KMS-11 (cell line): ENCODE data around the gene OBSL1.

Experiments
- H2AFZ ChIP-seq: fragments of 200-600 bp; sonication (generic); 2 replicates; pipeline ENCODE4 v1.6.1; 2016; ENCODE audit warnings: antibody characterized with exemption, mixed run types, low read depth
- H3K27ac ChIP-seq: fragments of 200-600 bp; sonication (generic); 2 replicates; pipeline ENCODE4 v1.6.1; 2016; ENCODE audit warnings: mild to moderate bottlenecking, mixed run types
- H3K27me3 ChIP-seq: fragments of 200-600 bp; sonication (generic); 2 replicates; pipeline ENCODE4 v1.6.1; 2017; ENCODE audit warnings: mild to moderate bottlenecking, low read depth, mixed run types, moderate library complexity; ENCODE audit not compliant: insufficient read depth
- H3K36me3 ChIP-seq: fragments of 200-600 bp; sonication (generic); 2 replicates; pipeline ENCODE4 v1.6.1; 2017; ENCODE audit warnings: mild to moderate bottlenecking, mixed run types; ENCODE audit not compliant: insufficient read depth
- H3K4me1 ChIP-seq: fragments of 200-600 bp; sonication (generic); 2 replicates; pipeline ENCODE4 v1.6.1; 2016; ENCODE audit warnings: mild to moderate bottlenecking, low read depth, mixed run types; ENCODE audit not compliant: poor library complexity, severe bottlenecking
- H3K4me2 ChIP-seq: fragments of 200-600 bp; sonication (generic); 2 replicates; pipeline ENCODE4 v1.7.0; 2016; ENCODE audit warnings: mild to moderate bottlenecking, mixed run types
- H3K4me3 ChIP-seq: fragments of 200-600 bp; sonication (generic); IDR thresholded peaks from 2 replicates; pipeline ENCODE4 v1.6.1; 2017; ENCODE audit warnings: low read depth, low read length, mixed read lengths; ENCODE audit not compliant: insufficient read depth
- H3K79me2 ChIP-seq: fragments of 200-600 bp; sonication (generic); 2 replicates; pipeline ENCODE4 v1.6.1; 2016; ENCODE audit warnings: low read depth, mixed run types; ENCODE audit not compliant: insufficient read depth
- H3K9ac ChIP-seq: fragments of 200-600 bp; sonication (generic); 2 replicates; pipeline ENCODE4 v1.6.1; 2016; ENCODE audit warnings: mild to moderate bottlenecking, mixed run types
- H4K20me1 ChIP-seq: fragments of 200-600 bp; sonication (generic); 2 replicates; pipeline ENCODE4 v1.6.1; 2016; ENCODE audit warnings: mild to moderate bottlenecking, mixed run types; ENCODE audit not compliant: insufficient read depth
- CTCF ChIP-seq: fragments of 200-600 bp; sonication (generic); conservative IDR thresholded peaks from 2 replicates; pipeline ENCODE4 v1.6.1; 2017; ENCODE audit warnings: low read depth, mild to moderate bottlenecking, antibody characterized with exemption, low read length, moderate library complexity, mixed read lengths

Gene OBSL1

GRCh38 chr2:219609149-219609750, 37.9 kb upstream of the OBSL1 start:
- no peaks in the 10 kb centered on the region for H3K27me3 ChIP-seq
- no peaks in the 10 kb centered on the region for H3K4me1 ChIP-seq
- no peak overlapping the region for H3K9ac ChIP-seq
- no peak overlapping the region for H2AFZ ChIP-seq
- no peak overlapping the region for H3K27ac ChIP-seq
- TF ChIP-seq CTCF, result no peak
- no peaks in the 10 kb centered on the region for H3K36me3 ChIP-seq
- no peak overlapping the region for H3K4me3 ChIP-seq
- no peaks in the 10 kb centered on the region for H4K20me1 ChIP-seq
- H3K79me2 ChIP-seq, result no peaks in the 10 kb centered on the region
- H3K4me2 ChIP-seq, result no peak overlapping the region

- no peak overlapping the region for H3K9ac ChIP-seq
These were observed 37.1 kb upstream of the OBSL1 start for GRCh38 chr2:219608399-219608964.

GRCh38 chr2:219607931-219608330, 36.6 kb upstream of the OBSL1 start:
- TF ChIP-seq CTCF, result no peak
- Histone ChIP-seq H3K27ac (no peak overlapping the region), H3K4me2 (no peak overlapping the region), H3K4me1 (no peaks in the 10 kb centered on the region), H2AFZ (no peak overlapping the region), H3K79me2 (no peaks in the 10 kb centered on the region), H3K27me3 (no peaks in the 10 kb centered on the region), H4K20me1 (no peaks in the 10 kb centered on the region), H3K9ac (no peak overlapping the region), H3K4me3 (no peak overlapping the region), H3K36me3 (no peaks in the 10 kb centered on the region)

More at GRCh38 chr2:219608399-219608964, 37.1 kb upstream of the OBSL1 start:
- H3K4me1 ChIP-seq, result no peaks in the 10 kb centered on the region
- H3K4me2 ChIP-seq, result no peak overlapping the region
- H2AFZ ChIP-seq, result no peak overlapping the region
- H3K79me2 ChIP-seq, result no peaks in the 10 kb centered on the region
- H3K27me3 ChIP-seq, result no peaks in the 10 kb centered on the region
- no peak overlapping the region for H3K27ac ChIP-seq
- H3K4me3 ChIP-seq, result no peak overlapping the region
- H3K36me3 ChIP-seq, result no peaks in the 10 kb centered on the region
- no peak for TF ChIP-seq CTCF
- H4K20me1 ChIP-seq, result no peaks in the 10 kb centered on the region

- H2AFZ ChIP-seq, result no peak overlapping the region
- H3K4me1 ChIP-seq, result no peaks in the 10 kb centered on the region
- H4K20me1 ChIP-seq, result no peaks in the 10 kb centered on the region
- H3K79me2 ChIP-seq, result no peaks in the 10 kb centered on the region
- H3K36me3 ChIP-seq, result no peaks in the 10 kb centered on the region
- H3K27me3 ChIP-seq, result no peaks in the 10 kb centered on the region
- H3K4me3 ChIP-seq, result no peak overlapping the region
- no peak overlapping the region for H3K4me2 ChIP-seq
- TF ChIP-seq CTCF, result no peak
- no peak overlapping the region for H3K27ac ChIP-seq
- no peak overlapping the region for H3K9ac ChIP-seq
These were observed 34.2 kb upstream of the OBSL1 start for GRCh38 chr2:219605607-219605954.
